ENCODE measurements around the gene CDS2.

Gene CDS2

GRCh38 chr20:5181958-5182357, 55.1 kb downstream of the CDS2 start:
- DNase-seq (ENCODE audit: low spot score): no peak

DNA sequence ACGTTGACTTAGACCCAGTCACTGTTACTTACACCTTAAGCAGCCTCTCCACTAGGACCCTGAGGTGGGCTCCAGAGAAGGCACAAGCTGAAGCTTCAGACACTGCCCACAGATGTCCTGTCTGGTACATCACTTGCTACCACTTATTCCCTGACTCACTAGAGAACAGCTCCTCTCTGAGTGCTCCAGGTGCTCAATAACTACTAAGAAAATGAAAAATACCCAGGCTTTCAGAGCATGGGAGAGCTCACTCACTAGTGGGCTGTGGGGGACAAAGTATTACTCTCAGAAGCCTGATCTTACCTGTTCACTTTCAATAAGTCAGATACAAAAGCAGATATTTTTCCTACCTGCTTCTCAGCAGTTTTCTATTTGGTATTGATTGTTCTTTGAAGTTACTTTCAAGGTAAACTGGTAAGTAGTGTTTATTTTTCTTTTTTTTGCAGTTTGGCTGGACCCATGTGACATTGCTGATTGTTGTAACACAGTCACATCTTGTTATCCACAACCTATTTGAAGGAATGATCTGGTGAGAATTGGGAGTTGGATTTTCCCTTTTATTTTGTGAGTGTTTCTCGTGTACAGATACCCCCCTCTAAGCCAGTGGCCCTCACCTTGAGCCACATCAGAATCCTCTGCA, 55.9 kb downstream of the CDS2 start:
- no peak for DNase-seq (ENCODE audit: low spot score)

DNA sequence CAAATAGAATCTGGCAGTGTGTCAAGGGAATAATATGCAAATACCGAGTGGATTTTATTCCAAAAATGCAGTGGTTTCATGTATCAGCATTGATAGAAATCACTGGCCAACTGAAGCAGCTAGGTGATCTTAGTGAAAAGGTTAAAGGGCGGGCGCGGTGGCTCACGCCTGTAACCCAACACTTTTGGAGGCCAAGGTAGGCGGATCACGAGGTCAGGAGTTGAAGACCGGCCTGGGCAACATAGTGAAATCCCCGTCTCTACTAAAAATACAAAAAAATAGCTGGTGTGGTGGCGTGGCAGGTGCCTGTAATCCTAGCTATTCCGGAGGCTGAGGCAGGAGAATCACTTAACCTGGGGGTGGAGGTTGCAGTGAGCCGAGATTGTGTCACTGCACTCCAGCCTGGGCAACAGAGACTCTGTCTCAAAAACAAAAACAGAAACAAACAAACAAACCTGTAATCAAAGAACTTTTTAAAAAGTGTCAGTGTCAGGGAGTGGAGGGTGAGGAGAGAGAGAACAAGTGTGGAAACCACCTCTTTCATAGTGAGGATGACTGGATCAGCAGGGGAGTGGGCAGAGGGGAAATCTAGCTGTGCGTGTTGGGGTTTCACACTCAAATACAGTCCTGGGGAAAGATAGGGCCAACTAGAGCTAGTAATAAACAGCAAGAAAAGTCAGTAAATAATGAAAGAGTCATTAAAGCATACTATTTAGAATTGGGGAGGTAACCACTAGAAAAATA, 57.1 kb downstream of the CDS2 start:
- no peak for DNase-seq (ENCODE audit: low spot score)

DNA sequence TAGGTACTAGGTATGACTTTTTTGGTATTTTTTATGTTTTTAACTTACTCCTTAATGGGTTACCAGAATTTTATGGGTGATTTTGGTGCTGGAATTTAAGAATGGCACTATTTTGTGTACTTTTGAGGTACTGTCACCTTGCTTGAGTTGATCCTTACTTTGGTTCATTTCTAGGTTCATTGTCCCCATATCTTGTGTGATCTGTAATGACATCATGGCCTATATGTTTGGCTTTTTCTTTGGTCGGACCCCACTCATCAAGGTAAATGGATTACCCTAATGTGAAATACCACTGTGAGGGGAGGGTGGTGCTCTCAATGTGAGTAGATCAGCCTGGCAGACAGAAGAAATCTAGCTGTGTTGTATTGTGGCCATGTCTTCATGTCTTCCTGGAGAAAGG, 57.9 kb downstream of the CDS2 start:
- no peak for DNase-seq (ENCODE audit: low spot score)

DNA sequence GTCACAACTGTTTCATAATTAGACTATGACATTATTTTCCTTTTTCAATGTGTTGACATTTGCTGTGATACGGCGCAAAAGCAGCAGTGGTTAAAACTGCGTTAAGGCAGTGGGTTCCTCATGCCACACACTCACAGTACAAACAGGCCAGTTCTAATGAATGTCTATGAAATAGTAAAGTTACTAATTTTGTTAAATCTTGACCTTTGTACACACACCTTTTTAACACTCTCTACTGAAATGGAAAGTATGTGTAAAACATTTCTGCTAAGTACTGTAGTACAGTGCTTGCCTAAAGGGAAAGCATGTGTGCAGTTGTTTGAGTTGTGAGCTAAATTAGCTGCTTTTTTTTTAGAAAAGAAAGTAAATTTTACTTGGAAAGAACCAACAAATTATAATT, 60.3 kb downstream of the CDS2 start:
- DNase-seq (ENCODE audit: low spot score): no peak

DNA sequence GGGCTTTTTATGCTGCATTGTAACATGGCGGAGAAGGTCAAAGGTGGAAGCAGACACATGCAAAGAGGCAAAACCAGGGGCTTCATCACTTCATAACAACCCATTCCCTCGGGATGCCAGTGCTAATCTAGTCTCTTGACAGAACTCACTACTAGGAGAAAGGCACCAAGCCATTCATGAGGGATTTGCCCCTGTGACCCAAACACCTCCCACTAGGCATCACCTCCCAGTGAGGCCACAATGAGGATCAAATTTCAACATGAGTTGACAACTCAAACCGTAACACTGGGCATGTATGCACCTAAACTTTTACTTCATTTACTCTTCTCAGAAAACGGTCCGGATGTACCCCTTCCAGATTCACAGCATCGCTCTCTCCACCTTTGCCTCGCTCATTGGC, 61.9 kb downstream of the CDS2 start:
- DNase-seq (ENCODE audit: low spot score): no peak

DNA sequence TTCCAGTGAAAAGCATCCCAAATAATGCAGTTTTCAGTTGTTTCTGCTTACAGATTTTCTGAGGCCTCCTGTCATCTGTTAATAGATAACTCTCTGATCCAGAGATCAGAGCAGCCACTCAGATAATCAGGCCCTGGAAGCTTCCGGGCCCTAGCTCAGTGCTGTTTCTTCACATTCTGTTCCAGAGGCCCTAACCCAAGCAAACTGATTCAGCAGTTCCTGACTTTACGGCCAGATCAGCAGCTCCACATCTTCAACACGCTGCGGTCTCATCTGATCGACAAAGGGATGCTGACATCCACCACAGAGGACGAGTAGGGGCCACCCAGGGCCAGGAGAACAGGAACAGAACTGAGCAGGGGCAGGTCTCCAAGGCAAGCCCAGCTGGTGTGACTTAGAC, 63.1 kb downstream of the CDS2 start:
- DNase-seq (ENCODE audit: low spot score): no peak

- DNase-seq (ENCODE audit: low spot score): no peak
Observed at GRCh38 chr20:5190444-5190843, 63.6 kb downstream of the CDS2 start.

DNA sequence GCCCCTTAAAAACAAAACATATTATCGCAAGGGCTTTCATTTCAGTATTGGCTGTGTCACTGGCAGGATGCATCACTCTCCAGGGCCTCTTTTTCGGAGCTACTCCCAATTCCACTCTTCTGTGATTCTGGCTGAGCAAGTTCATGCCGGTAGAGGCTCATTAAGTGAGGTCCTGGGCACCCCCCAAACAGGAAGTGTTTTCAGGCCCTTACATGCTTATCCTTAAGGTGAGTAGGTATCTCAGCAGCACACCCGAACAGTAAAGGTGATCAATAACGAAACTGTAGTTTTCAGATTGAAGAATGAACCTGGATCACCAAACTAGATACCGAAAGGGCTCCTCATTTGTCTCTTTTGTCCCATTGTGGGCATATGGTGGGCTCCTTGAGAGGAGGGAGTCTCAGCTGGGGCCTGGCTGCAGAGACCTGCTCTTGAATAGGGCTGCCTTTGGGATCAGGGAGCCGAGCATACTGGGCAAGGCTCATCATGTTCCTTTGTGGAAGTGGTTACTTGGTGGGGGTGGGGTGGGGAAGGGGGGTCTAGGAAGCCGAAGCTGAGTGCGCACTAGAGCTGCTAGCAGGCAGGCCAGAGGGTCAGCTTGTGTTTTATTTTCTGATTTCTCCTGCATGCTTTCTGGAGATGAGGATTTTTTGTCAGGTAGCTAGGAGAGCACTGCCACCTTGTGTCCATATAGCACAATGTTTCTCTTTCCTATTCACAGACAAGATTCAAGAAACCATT, 65.2 kb downstream of the CDS2 start:
- DNase-seq (ENCODE audit: low spot score): peak; percentile 48

- DNase-seq (ENCODE audit: low spot score): no peak
Observed at GRCh38 chr20:5192570-5193431, 66.0 kb downstream of the CDS2 start.

DNA sequence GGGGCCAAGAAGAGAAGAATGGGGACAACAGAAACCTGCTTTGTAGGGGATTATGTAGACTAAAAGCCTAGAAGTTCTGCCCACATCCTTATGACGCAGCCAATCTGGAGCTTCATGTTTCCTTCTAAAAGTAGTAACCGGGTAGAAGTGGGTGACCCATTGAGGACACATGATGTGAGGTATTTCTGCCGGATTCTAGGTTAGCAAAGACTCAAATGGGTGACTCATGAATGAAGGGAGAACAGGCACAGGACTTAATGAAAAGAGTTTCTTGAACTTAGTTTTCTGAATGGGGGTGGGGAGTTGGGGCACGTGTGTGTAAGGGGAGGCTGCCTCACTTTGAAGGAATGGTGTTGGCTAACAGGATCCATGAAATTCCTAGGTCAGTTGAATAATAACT, 68.8 kb downstream of the CDS2 start:
- DNase-seq (ENCODE audit: low spot score): no peak

- DNase-seq (ENCODE audit: low spot score): no peak
Observed at GRCh38 chr20:5196149-5196548, 69.3 kb downstream of the CDS2 start.

DNA sequence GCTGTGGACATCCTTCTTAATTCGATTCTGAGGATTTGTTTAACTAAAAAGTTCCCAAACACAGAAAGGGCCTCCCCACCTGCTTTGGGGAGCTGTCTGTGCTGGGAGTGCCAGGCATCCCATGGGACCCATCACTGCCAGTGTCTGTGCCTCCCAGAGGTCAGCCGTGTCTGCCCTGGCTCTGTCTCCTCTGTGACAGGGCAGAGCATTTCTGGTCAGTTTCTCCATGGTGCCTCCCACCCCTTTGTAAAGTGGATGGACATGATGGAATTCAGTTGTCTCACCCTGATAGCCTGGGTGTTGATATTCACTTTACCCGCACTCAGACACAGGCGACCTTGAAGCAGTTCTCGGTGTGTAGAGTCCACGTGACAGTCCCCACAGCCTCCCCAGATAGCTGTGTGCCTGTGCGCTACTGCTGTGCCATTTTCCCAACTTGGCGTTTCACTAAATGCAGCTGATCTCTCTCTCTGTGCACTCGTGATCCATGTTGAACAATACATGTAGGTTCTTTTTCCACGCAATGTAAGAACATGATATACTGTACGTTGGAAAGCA, 70.5 kb downstream of the CDS2 start:
- DNase-seq (ENCODE audit: low spot score): no peak

DNA sequence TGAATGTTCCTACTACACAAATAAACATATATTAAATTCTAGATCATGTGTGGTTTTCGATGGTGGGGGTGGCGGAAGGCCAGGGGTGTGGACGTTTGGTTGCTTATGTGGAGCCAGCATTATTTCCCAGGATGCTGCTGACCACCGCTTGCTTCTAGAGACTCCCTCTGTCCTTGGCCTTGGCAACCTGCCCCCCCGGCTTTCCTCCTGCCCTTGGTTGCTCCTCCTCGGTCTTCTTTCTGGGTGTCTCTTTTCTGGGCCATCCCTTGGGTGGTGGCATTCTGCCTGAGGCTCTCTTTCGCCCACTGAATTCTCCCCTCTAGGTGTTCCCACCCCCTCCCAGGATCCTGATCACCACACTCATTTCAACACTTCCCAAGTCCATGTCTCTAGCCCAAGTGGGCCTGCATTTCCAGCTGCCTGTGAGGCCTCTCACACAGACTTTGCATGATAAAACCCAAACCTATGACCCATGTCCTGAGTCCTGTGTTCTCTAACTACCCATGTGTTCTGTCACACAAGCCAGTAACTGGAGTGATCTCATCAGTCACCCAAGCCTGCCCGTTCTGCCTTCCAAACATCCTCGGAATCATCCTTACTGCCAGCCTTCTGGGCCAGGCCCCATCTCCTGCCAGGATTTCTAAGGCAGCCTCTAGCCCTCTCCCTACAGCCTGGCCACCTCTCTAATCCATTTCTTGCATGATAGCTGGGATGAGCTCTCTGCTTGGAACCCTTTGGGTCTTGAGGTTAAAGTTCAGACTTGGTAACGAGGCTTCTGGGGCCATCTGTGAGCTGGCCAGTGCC, 71.2 kb downstream of the CDS2 start:
- DNase-seq (ENCODE audit: low spot score): no peak

GRCh38 chr20:5198651-5198924, 71.8 kb downstream of the CDS2 start:
- no peak for DNase-seq (ENCODE audit: low spot score)

GRCh38 chr20:5203380-5203779, 76.6 kb downstream of the CDS2 start:
- no peak for DNase-seq (ENCODE audit: low spot score)

DNA sequence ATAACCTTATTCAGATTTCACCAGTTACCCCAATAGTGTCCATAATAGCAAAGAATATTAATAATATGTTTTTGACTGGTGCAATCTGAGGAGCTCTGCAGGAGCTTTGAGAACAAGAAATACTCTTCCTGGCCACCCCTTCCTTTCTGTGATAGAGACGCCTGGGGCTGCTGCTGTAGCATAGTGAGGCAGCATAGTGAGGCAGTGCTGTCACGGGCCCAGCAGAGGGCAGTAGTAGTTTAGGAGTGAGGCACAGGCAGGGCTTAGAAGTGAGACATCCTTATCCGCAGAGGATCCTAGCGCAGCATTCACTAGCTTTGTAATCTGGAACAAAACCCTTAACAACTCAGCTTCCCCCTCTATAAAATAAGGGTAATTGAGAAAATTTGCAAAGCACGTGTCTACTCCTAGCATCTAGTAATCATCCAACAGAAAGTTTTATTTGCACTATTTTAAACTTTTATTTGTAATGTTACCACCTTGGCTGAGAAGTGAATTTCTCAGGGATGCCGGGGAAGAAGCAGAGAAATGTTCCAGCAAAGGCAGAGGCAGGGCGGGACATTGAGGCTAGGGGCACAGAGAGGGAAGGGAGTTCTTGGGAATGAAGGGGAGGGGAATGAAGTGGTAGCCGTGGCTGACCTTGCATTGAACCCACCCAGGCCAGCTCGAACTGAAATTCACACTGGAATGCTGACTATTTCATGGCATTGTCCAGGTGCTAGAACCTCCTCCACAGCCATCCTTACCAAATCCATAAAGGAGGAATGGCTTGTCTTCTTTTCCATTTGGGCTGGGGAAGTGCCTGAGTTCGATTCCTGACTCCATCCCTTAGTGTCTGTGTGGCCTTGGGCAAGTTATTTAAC, 78.8 kb downstream of the CDS2 start:
- peak; percentile 74 for DNase-seq (ENCODE audit: low spot score)

- DNase-seq (ENCODE audit: low spot score): no peak
Observed at GRCh38 chr20:5207138-5207537, 80.3 kb downstream of the CDS2 start.

DNA sequence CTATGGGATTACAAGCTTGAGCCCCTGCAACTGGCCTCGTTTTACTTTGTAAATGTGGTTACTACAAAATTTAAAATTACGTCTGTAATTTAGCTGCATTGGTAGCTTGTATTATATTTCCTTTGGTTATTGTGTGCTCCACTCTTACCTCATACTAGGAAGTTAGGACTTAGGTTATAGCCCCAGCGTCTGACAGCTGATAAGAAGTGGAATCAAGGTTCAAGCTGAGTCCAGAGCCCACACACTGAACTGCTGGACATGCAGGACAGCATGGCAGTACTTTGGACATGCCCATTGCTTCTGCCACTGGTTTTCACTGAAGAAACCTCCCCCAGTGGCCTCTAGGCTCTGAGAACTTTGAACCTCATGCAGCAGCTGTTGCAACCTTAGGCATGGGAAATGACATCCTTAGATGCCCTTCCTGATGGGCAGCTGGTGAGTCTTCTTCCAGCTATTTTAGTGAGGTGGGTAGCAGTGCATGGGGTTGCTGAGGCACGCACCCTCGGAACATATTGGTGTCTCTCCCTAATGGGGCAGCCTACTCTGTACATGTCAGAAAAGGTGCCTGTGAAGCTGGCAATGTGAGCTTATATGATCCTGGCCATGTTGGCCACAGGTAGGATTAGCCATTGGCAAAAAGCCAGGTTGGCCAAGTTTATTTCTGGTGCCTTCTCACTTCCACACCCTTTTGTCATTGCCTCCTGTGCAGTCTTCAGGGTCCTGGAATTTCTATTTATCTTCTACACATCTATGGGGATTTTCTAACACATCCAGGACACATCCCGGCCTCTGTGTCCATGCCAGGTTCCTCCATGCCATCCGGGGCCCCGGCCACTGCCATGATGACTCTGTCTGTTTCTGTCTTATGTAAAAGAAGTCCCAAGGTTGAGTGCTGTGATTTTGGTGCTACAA, 85.3 kb downstream of the CDS2 start:
- DNase-seq (ENCODE audit: low spot score): no peak

All from activated CD4-positive, alpha-beta T cell treated with anti-CD3 and anti-CD28 coated beads, Interleukin-2, Interleukin-4, amounts not matched to agents 100 ng/mL and 50 ng/mL, durations not matched to agents 16 hours and 8 hours (primary cell).